ENCODE data around the gene CCR1.

The CCR1 gene

DNA sequence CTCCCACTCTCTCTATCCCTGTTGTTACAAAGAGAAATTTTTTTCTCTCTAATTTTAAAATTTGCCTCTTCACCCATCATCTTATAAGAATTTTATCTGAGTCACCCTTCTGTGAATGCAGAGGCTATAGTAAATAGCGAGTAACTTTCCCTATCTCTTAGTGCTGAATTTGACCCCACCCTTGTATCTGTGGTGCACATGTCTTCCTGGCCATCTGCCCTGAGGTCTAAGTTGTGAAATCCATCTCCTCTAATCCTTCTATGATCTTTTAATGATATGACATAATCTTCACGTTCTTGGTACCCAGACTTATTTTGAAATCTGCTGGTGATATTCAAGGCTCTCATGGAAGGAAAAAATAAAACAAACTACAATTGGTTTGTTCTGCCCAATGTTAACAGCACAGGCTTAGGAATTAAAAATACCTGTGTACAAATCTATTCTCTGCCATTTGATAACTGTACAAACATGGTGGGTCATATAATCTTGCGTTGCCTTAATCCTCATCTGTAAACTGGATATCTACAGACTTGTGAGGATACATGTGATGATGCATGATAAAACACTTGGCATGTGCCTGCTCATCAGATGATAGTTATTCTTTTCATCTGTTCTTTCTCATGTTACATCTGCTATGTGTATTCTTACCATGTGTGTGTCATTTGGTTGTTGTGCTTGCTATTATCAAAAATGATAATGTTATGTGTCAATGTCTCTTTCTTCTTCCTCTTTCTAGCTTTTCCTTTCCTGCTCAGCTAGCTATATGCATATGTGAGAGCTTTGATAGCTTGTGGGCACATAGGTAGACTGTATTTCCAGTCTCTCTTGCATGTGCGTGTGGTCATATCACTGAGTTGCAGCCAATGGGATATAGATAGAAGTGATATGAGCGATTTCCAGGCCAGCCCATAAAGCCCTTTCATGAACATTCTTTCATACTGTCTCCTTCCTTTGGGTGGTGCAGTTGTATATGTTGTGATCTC is 20.4 kb upstream of the CCR1 start:
- TF ChIP-seq, protein P1, sequence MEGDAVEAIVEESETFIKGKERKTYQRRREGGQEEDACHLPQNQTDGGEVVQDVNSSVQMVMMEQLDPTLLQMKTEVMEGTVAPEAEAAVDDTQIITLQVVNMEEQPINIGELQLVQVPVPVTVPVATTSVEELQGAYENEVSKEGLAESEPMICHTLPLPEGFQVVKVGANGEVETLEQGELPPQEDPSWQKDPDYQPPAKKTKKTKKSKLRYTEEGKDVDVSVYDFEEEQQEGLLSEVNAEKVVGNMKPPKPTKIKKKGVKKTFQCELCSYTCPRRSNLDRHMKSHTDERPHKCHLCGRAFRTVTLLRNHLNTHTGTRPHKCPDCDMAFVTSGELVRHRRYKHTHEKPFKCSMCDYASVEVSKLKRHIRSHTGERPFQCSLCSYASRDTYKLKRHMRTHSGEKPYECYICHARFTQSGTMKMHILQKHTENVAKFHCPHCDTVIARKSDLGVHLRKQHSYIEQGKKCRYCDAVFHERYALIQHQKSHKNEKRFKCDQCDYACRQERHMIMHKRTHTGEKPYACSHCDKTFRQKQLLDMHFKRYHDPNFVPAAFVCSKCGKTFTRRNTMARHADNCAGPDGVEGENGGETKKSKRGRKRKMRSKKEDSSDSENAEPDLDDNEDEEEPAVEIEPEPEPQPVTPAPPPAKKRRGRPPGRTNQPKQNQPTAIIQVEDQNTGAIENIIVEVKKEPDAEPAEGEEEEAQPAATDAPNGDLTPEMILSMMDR (IDR thresholded peaks at IDR 0.05; ENCODE audit: insufficient read depth, low read depth, low read length, missing control alignments), result no peak
- DNase-seq (ENCODE audit: low read depth), result no peak
- H3K4me3 ChIP-seq (ENCODE audit: low read depth, low read length), result no peak overlapping the region

DNA sequence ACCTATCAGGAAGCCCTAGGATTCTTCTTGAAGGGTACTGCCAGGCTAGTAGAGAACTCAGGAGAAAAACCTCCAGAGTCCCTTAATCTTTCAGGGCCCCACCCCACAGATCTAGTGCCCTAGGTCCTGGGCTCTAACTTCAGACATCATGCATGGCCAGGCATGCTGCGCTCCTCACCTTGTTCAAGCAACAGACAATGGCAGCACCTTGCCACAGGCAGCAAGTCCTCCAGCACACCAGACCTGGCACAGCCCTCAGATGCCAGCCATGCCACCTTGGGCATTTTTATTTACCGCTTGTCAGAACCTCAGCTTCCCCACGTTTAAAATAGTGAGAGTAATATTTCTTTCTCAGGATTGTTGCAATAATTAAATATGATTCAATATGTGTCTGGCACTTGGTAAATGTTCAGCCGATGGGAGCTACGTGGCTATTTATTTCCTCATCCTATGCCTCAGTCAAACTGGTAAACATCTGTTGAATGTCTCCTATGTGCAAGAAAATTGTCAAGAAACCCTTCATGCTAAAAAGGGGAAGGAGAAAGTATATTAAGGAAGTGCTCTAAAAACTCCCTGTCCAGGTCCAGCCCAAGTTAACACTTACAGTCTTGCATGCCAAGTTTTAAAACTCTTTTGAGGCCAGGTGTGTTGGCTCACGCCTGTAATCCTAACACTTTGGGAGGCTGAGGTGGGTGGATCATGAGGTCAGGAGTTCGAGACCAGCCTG is 14.5 kb upstream of the CCR1 start:
- no peak for DNase-seq (ENCODE audit: low read depth)
- TF ChIP-seq, protein P1 (IDR thresholded peaks at IDR 0.05; ENCODE audit: insufficient read depth, low read depth, low read length, missing control alignments), result no peak

DNA sequence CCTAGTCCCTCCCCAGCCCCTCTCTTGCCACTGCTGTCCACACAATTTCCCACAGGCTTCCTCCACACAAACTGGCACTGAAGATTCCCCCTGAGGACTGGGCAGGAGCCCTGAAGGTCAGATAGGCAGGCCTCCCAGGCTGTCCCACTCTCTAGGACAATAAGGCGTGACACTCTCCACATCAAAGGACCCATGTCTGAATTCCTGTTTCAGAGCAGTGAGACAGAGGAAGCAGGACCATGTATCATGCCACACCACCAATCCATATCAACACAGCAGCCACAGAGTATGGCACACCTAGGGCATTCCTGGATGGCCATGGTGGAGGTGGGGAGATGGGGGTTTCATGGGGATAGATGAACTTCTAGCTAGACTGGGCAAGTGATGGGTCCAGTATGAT is 13.8 kb upstream of the CCR1 start:
- no peak overlapping the region for H3K4me3 ChIP-seq (ENCODE audit: low read depth, low read length)
- no peak for DNase-seq (ENCODE audit: low read depth)
- TF ChIP-seq, protein P1 (IDR thresholded peaks at IDR 0.05; ENCODE audit: insufficient read depth, low read depth, low read length, missing control alignments), result no peak

More for the DNA sequence above, 14.5 kb upstream of the CCR1 start:
- no peak overlapping the region for H3K4me3 ChIP-seq (ENCODE audit: low read depth, low read length)

DNA sequence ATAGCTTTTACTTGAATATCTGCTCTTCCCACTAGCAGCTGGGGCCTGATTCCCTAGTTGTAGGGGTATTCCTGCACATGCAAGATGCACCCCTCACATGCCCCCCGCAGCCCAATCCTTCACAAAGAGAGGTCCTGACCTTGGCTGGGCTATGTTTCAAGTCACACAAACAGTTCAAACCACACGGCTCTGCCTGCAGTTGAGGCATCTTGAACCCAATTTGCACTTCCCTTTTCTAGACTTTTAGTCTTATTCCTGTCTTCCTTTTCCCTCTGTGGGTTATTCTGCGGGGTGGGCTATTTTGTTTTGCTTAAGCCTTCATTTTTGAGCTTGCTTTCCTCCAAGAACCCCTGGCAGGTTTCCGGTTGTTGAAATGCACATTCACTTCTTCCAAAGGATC is 13.3 kb upstream of the CCR1 start:
- H3K4me3 ChIP-seq (ENCODE audit: low read depth, low read length), result no peak overlapping the region
- TF ChIP-seq, protein P1 (IDR thresholded peaks at IDR 0.05; ENCODE audit: insufficient read depth, low read depth, low read length, missing control alignments), result no peak
- DNase-seq (ENCODE audit: low read depth), result no peak

DNA sequence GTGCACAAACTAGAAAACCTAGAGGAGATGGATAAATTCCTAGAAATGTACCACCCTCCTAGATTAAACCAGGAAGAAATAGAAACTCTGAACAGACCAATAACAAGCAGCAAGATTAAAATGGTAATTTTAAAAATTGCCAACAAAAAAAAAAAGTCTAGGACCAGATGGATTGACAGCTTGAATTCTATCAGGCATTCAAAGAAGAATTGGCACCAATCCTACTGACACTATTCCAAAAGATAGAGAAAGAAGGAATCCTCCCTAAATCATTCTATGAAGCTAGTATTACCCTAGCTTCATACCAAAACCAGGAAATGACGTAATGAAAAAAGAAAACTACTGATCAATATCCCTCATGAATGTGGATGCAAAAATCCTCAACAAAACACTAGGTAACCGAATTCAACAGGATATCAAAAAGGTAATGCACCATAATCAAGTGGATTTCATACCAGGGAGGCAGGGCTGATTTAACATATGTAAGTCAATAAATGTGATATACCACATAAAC is 10.1 kb upstream of the CCR1 start:
- TF ChIP-seq, protein P1 (IDR thresholded peaks at IDR 0.05; ENCODE audit: insufficient read depth, low read depth, low read length, missing control alignments), result no peak
- H3K4me3 ChIP-seq (ENCODE audit: low read depth, low read length), result no peak overlapping the region
- no peak for DNase-seq (ENCODE audit: low read depth)

DNA sequence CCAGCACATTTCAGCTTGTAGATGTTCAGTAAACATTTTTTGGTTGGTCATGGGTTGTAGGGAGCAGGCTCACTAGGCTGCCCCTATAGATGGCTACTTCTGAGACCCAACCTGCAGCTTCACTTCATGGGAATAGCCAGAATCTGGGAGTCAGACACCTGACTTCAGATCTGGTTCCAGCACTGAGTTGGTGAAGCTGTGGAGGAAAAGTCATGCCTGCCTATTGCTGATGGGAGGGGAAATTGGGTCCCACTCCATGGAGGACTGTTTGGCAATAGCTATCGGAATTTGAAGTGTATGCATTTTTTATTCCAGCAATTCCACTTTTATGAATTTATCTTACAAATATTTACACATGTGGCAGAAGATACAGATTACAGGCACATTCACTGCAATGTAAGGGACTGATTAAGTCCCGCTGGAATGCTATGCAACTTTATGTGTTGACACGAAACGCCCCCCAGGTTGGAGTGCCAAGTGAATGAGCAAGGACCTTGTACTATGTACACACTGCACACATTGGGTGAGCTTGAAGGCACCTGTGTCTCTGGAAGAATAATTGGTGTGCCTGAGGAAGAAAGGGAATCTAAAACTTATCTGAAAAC is 7.8 kb upstream of the CCR1 start:
- no peak for DNase-seq (ENCODE audit: low read depth)
- TF ChIP-seq, protein P1 (IDR thresholded peaks at IDR 0.05; ENCODE audit: insufficient read depth, low read depth, low read length, missing control alignments), result no peak
- no peak overlapping the region for H3K4me3 ChIP-seq (ENCODE audit: low read depth, low read length)

Data from GM12865 (cell line).